Stimulated activated CD8-positive, alpha-beta memory T cell treated with anti-CD3 and anti-CD28 coated beads, Interleukin-4, amount 100 ng/mL, for 1 hour (primary cell): ENCODE results near the gene STAT4.

ENCODE experiments used
- DNase-seq, 2 donors: peaks; one replicate each; pipeline ENCODE4 v3.0.0-alpha.2; 2020; ENCODE audit warnings: low read depth in 2 of 2, low spot score in 1 of 2

STAT4 gene

DNA sequence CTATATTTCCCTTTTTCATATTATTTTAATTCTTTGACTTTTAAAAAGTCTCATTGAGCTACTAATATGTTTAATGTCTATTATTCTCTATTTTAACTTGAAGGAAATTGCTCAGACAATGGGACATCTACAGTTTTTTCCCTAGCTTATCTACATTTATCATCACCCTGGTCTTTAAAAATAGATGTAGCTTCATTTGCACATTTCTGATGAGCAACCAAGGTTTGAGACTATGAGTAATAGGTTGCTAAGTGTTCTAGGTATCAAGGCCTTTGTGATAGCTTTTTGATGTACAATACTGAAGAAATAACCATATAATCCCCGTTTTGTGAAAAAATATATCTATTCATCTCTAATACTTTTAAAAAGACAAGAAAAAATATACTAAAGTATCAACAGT is 47.0 kb downstream of the STAT4 start:
- DNase-seq = no peak

DNA sequence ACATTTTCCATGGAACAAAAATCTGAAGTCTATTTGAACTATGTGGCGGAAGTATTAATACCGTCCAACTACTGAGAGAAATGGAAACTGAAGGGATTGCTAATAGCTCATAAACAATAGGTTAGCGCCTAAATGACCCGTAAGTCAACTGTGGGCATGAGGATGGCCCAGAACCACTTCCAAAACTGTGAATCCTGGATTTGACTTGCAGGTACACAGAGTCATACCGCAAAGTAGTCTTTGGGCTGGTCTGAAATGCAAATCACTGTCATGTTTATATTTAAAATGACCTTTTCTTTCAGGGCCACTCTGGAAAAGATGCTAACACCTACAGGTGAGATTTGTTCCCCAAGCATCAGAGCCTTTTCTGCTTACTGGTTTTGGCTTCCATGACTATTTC is 50.6 kb downstream of the STAT4 start:
- DNase-seq = no peak

DNA sequence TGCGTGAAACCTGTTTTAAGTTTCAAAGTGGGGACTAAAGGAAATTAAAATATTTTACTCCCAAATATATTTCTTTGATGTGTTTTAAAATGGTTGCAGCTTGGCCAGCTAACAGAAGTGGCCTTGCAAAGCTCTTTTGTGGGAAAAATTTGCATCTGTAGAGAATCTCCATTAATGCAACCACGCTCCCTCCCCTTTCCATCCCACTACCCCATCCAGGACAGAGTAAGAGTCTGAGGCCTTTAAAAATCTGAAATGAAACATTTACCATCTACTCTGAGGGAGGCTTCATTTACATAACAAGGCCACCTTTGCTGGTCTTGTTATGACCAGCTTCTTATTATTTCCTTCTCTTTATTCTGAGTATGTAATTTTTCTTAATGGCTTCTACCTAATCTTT is 63.5 kb downstream of the STAT4 start:
- no peak for DNase-seq

DNA sequence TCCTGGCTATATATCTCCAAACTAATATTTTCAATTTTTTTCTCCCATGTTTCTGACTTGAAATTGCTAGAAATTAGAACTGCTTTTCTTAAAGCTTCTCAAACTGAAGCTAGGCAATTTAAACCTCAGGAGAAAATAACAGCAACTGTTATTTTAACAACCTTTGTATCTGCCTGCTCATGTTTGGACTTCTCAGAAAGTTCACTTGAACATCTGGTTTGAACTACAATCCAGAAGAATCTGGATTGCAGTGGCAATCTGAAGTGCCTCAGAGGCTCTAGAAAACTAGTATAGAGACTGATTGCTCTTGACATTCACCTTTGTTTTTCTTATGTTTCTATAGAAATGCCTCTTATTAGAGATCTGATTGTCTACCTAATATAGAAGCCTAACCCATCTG is 64.1 kb downstream of the STAT4 start:
- DNase-seq = no peak

DNA sequence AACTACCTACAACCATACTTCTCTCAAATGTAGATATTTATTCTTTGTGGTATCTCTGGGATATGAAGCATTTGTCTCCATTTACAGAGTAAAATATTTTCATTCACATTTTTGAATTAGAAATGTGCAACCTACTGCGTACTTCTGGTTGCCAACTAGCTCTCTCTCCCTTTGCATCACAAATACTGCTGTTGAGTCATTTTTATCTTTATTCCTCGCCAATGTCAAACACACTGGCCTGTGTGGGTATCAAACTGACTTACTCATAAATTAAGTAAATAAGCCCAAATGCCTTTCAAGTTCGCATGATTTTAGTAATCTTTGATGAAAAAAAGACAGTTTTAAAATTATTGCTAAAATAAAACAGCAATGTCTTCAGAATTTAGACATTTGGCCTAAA is 67.3 kb downstream of the STAT4 start:
- DNase-seq = no peak

DNA sequence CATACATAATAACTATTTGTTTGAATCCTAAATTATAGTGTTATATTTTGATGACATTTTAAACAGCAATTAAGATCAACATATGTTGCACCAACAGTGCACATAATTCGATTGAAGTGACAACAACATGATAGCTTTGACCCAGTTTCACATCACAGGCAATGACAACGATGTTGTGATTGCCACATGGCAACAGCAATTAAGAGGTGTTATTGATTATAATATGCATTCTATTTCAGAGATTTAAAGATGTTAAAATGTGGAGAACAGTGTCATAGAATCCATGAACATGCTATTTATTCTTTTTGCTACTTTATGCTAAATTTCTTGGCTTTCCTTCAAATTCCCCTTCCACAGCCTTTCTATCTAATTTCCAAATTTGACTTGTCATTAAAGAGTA is 68.5 kb downstream of the STAT4 start:
- DNase-seq = no peak

DNA sequence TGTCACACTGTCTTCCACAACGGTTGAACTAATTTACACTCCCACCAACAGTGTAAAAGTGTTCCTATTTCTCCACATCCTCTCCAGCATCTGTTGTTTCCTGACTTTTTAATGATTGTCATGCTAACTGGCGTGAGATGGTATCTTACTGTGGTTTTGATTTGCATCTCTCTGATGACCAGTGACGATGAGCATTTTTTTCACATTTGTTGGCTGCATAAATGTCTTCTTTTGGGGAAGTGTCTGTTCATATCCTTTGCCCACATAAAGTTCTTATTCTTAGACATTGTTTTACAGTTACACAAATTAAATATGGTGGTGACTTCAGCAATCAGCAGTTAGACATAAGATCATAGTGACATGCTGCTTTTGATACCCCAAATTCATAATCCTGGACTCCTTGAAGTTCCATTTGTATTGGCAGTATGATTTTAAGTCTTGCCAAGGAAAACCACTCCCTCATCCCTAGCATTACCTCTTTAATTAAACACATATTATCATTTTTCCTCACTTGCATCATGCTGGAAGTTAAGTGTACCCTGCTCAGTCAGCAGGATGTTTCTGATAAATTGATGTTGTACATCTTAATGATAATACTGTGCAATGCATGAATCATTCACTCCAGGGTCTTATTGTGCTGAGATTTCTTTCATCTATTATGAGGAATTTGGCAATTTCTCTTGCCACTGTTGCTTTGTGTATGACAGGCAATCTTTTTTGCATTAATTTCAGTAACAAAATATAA is 69.2 kb downstream of the STAT4 start:
- DNase-seq = no peak

DNA sequence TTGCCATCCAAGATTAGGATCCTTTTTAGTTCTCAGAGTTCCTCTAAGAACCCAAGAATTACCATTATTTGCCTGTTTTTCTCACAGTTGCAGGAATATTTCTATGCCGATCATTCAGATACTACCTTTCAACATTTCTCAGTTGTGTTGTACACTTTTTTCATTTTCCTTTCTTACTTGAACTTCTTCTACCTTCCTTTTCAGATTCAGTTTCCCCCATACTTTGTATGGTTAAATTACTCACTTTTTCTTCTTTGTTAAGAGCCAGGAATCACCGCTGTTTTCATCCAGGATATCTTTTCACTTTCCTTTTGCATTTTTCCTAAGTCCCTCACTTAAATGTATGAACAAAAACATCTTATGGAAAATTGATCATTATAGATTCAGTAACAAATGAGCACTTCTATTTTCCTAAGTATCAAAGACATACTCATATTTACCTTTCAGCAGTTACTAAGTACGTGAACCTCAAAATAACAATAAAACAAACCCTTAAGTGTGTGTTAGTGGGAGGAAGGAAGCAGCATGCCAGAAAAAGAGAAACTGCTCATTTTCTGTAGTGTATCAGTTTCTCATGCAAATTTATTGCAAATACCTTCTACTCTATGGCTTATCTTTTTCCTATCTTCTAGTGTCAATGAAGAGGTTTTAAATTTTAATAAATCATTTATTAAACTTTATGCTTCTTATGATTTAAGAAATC is 72.5 kb downstream of the STAT4 start:
- no peak for DNase-seq

DNA sequence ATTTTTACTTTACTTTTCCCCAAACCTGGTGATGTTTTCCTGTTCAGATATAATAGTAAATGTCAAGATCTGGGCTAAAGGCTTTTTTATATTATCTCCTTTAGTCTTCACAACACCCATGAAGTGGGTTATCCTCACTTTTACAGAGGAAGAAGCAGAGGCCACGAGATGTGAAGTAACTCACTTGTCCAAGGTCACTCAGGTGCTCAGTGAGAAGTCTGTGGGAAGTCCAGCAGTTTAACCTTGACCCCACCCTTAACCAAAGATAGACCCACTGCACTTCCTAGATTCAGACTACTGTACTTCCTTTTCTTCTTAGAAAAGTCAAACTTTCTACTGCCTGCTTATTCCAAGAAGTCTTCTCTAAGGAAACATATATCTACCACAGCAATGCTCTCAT is 80.5 kb downstream of the STAT4 start:
- DNase-seq = no peak

DNA sequence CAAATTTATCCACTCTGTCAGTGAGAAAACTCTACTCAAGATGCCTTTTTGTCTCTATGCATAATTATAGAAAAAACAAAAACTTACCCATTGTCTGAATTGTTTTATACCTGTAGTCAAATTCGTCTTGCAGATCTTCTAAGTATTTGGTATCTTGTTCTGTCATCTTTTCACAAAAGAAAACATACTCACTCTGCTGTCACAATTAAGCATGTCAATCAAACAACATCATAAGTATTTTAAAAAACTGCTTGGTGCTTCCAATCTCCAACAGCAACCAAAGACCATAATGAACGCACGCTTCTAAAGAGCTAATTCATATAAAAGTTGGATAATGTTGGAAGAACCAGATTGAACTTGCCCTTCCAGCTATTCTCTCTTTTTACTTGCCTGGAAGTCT is 81.2 kb downstream of the STAT4 start:
- DNase-seq = no peak

DNA sequence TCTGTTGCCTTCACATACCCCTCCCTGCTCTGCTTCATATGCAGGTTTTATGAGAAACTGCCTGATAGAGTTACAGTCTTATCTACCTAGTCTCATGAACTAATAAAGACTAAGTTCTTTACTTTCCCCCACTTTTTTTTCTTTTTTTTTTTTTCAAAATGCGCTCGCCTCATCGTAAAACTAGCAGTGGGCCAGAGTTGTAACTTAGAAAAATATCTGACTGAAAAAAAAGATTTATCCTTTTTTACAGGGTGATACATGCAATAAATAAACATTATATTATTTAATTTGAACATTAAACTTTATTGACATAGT is 83.9 kb downstream of the STAT4 start:
- no peak for DNase-seq

DNA sequence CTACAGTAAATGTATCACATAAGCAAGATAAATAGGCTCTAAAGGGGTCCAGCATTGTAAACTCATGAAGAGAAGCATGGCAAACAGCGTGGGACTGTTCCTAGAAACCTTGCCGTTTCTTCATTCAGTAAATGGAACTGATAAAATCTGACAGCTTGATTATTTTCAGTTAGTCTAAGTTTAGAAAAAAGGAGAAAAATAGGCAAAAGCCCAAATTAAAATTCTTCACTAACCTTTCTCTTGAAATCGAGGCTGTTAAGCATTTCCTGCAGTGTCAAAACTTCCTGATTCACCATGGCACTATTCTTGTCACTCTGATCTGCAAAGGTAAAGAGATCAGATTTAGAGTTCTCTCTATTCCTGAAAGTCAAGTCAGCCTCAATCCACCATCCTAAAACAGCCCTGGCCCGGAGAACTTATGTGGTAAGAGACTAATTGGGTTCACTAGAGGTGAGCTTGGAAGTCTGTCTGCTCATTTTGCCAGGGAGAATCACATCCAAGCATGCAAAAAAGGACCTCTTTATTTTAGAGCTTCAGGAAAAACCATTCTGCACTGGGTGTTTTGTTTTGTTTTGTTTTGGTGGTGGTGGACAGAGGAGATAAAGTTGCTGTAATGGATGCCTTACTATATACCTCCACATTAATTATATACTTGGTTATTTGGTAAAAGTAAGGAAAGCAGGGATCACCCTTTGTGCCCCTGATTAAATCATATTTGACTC is 84.4 kb downstream of the STAT4 start:
- no peak for DNase-seq

DNA sequence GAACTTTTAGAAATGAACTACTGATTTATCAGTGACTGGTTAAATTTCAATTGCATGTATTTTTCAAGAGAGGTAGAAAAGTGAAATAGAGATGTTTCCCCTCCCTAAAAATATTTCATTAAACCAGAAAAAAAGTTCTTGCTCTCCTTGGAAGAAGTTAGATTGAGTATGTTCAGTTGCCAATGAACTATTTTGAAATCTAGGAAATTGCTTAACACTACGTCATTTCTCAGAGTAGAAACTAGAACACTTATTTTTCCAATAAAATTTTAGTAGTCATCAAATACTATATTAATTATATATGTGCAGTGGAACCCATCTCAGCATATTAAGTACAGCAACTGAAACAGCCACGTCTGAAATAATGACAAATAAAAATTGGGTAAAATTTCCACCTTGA is 85.0 kb downstream of the STAT4 start:
- no peak for DNase-seq

DNA sequence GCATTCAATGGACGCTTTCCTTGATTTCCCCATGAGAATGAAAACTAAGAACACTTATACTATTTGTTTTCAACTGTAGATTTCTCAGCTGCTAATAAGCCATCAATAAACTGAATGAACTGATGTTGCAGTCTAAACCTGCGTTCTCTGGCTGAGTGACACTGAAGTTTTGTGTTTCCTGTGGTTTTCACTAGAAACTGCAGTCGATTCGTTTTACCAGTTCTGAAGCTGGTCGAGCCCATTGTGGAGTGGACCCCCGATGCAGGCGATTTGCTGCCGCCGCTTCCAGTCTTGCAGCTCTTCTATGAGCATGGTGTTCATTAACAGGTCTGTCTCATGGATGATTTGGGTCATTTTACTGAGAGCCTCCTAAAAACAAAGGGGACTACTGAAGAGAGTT is 86.2 kb downstream of the STAT4 start:
- no peak for DNase-seq

DNA sequence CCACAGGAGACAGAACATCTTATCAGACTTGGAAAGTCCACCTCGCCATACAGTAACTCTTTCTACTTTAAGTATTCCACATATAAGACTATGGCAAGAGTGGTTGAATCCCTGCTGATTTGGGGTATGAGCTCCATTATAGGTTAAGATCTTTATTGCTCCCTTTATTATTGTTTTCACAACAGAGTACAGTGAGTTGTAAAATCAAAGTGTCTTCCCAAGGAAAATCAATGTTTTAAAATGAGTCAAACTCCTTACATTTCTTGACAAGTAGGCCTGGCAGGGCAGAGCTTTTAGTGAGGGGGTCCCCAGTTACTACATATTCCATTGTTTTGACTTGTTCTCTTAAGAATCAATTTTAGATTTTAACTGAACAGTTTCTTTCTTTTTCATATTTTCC is 87.2 kb downstream of the STAT4 start:
- DNase-seq = no peak

DNA sequence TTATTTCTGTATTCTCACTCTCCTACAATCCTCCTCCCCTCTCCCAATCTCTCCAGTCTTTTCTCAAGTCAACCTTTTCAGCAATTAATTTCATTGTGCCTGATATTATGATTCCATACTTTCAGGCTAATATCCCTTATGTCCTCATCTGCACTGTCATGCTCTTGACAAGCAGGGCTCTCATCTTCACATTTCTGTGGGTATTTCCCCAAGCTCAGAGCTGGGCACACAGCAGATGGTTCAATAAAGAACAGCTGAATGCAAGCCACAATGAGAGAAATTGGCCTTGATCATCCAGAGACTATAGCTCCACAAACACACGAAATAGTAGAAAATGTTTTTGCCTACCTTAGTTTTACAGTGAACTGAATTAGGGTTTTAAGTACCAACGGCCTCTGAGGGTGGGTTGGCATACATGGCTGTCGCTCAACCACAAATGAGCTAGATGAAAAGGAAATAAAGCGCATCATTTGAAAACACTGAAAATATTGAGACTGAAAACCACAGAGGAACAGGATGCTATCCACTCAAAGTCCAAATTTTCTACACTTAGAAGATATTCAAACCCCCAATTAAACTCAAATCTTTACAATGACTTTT is 89.3 kb downstream of the STAT4 start:
- no peak for DNase-seq

DNA sequence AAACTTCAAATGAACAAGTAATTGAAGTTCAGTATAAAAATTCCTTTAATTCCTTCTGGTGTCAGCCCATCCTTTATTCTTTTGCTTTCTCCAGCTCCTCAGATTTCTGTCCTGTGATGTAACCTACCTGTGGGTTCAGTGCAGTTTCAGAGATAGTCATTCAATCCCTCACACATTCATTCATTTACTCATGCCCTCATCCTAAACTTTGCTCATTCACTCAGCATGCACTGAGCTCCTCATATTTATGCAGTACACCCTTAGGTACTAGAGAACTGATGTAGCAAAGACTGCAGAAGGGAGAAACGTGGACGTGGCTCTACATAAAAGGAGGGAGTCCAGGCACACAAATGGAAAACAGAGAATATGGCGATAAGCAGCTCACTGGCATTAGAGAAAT is 91.5 kb downstream of the STAT4 start:
- DNase-seq = no peak

DNA sequence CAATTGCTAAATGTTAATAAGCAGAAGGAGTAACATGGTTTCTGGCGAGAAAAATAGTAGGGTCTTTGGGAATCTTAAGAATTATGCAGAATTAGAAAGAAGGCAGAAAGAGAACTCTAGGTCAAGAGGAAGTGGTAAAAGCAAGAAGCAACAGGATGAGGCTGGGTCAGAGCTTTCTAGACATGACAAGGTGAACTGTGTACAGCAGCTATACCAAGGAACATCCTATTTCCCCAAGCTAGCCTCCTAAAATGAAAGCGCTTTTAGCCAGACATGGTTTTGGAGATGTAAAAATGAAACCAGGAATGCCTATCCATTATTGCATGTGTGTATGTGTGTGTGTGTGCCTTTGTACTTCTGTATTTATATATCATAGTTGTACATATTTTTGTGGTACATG is 94.6 kb downstream of the STAT4 start:
- DNase-seq = no peak

DNA sequence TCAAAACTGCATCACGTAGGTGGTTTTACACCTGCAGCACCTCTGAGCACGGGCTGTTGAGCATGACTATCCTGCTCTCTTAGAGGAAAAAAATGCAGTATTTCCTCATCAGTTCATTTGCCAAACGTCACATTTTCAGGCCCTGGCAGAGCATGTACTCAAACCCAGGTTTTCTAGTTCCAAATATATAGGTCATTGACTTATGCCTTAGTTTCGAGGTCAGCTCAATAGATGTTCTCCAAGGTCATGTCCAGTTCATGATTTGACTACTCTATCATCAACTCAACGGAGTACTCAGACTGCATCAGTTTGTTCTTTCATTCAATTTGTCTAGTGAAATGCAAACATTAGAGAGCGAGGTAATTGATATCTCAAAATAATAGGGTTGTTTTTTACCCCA is 97.5 kb downstream of the STAT4 start:
- DNase-seq = no peak

DNA sequence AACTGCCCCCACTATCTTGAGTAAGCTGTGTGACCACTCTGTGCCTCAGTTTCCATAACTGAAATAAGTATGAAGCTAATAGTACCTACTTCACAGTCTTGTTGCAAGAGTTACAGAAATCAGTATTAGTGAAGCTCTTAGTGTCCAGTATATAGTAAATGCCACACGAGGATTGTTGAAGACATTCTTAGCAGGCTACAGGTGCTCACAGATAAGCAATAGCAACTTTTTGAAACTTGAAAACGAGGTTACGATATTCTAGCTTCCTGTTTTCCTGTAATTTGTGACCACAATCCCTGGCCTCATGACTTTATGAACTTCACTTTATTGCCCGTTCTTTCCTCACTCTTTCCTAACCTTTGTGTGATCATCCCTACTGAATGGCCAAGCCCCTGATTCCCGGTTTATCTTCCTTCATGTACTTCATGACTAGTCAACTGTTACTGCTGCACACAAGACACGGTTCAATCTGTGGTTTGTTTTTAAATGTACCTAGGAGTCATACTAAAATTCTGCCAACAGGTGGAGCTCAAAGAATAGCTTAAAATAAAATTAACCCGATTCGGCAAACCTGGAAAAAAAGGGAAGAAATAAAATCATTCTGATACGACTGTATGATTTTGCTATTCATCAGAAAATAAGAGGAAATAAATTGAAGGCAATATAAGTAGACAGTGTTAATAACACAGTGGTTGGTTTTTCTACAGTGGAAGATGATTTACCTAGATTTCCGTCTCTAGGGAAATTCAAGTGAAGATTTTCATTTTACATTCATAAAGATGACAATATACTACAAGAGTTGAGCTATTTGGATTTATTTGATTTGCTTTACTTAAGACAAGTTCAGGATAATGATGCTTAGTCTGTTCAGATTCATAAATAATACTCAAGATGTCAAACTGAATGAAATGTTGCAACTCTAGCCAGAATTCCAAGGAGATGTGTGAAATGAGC is 98.7 kb downstream of the STAT4 start:
- DNase-seq = no peak

DNA sequence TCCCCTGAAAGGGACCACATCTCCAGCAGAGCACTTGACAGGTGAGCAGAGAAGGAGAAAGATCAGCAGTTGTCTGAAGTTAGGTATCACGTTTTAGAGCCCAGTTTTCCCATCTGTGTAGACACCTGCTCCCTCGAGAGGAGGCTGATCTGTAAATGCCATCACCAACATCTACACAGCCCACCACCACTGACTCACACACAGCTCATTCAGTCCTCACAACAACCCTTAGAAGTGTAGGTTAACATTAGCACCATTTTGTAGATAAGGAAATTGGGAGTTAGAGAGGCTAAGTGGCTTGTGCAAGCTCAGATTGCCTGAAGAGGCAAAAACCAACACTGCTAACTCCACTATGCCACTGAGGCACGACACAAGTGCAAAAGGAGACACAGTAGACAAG is 99.6 kb downstream of the STAT4 start:
- DNase-seq = no peak
